ENCODE measurements around the gene SLC18A2. TPM values are rescaled to one million over a fixed set of nuclear protein-coding genes. Genes with fewer than 3 reads are reported as not detected.
"Not testable (repeated sequence)": the region's sequence is repeated elsewhere in the genome, so short reads cannot be mapped to it uniquely, and the experiment has no call there.

SLC18A2 gene
- total and polyA plus RNA-seq, 8 donors = 0.39 to 25.5 (median 1.9) TPM

DNA sequence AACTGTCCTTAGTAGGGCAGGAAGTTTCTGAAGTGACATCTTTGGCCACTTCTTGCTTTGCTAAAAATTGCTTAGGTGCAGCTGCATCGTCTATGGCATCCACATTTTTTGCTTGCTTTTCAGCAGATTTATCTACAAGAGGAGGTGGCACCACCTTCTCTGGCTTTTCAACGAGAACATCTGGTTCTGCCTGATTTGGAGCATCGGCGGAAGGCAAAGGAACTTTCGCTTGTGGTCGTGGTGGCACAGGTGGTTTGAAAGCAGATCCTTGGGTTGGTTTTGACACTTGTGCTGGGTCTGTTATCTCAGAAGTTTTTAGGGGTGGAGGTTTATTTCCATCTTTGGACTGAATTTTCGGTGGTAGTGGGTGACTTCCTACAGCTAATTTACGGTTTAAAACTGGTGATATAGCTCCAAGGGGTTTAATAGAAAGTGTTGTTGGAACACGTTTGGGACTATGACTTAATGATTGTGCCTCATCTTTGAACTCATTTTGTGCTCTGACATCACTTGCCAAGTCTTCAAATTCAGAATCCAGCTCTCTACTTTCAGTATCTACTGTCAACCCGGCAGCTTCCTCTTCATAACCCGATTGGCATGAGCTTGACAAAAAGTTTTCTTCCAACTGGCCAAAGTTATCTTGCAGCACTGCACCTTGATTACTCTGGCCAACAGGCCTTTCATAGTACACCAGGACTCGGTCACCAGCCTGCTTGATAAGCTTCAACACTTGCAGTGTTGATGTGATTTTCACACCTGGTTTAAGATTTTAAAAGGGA is 44.0 kb downstream of the SLC18A2 start:
- ATAC-seq = no peak
- intact Hi-C loops (cut with DNase I) = no loop called here
- DNase-seq = no peak
- Histone ChIP-seq H3K36me3 (peaks cover 0 to 32% (median 0%) of the 10 kb centered on the region in 3 donors), H3K27ac (no peak overlapping the region), H3K27me3 (no peaks in the 10 kb centered on the region), H3K9me3 (no peaks in the 10 kb centered on the region), H3K4me3 (no peak overlapping the region), H3K4me1 (no peaks in the 10 kb centered on the region)
- 82 to 84% methylated on average over 12 of the region's 12 CpGs for WGBS, 2 donors
- FAIRE-seq = no peak
- TF ChIP-seq, protein P1, sequence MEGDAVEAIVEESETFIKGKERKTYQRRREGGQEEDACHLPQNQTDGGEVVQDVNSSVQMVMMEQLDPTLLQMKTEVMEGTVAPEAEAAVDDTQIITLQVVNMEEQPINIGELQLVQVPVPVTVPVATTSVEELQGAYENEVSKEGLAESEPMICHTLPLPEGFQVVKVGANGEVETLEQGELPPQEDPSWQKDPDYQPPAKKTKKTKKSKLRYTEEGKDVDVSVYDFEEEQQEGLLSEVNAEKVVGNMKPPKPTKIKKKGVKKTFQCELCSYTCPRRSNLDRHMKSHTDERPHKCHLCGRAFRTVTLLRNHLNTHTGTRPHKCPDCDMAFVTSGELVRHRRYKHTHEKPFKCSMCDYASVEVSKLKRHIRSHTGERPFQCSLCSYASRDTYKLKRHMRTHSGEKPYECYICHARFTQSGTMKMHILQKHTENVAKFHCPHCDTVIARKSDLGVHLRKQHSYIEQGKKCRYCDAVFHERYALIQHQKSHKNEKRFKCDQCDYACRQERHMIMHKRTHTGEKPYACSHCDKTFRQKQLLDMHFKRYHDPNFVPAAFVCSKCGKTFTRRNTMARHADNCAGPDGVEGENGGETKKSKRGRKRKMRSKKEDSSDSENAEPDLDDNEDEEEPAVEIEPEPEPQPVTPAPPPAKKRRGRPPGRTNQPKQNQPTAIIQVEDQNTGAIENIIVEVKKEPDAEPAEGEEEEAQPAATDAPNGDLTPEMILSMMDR (IDR thresholded peaks at IDR 0.05) = no peak

- H3K27me3 ChIP-seq; DNase-seq; ATAC-seq; H3K27ac ChIP-seq; FAIRE-seq; H3K4me1 ChIP-seq; H3K36me3 ChIP-seq; intact Hi-C loops (cut with DNase I); H3K4me3 ChIP-seq; H3K9me3 ChIP-seq: not testable (repeated sequence)
- WGBS, 2 donors = 98 to 99% methylated on average over 10 of the region's 10 CpGs
Observed at GRCh38 chr10:117290872-117291271, 50.0 kb downstream of the SLC18A2 start.

- H3K27ac ChIP-seq = no peak overlapping the region
- 96 to 97% methylated on average over 1 of the region's 1 CpG for WGBS, 2 donors
- FAIRE-seq (no peak), ATAC-seq (no peak), DNase-seq (no peak)
- H3K4me1 ChIP-seq = peaks cover 0 to 9% (median 7%) of the 10 kb centered on the region in 3 donors
- no peaks in the 10 kb centered on the region for H3K9me3 ChIP-seq
- H3K36me3 ChIP-seq = no peaks in the 10 kb centered on the region
- TF ChIP-seq, protein P1 (IDR thresholded peaks at IDR 0.05) = no peak
- no peak overlapping the region for H3K4me3 ChIP-seq
- intact Hi-C loops (cut with DNase I) = no loop called here
- H3K27me3 ChIP-seq = no peaks in the 10 kb centered on the region
Observed at GRCh38 chr10:117294039-117294645, 53.2 kb downstream of the SLC18A2 start.

DNA sequence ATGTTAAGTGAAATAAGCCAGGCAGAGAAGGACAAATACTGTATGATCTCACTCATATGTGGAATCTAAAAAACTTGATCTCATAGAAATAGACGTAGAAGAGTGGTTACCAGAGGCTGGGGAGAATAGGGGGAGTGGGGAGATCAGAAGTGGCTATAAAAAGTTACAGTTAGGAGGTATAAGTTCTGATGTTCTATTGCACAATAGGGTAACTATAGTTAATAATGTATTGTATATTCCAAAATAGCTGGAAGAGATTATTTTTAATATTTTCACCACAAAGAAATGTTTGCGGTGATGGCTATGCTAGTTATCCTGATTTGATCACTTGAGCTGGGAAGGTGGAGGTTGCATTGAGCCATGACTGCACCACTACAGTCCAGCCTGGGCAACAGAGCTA is 53.8 kb downstream of the SLC18A2 start:
- Histone ChIP-seq H3K4me1 (peaks cover 0 to 9% (median 7%) of the 10 kb centered on the region in 3 donors), H3K27ac (no peak overlapping the region), H3K27me3 (no peaks in the 10 kb centered on the region), H3K4me3 (no peak overlapping the region), H3K9me3 (no peaks in the 10 kb centered on the region), H3K36me3 (no peaks in the 10 kb centered on the region)
- no peak for ATAC-seq
- TF ChIP-seq, protein P1 (IDR thresholded peaks at IDR 0.05) = no peak
- FAIRE-seq = no peak
- 98 to 100% methylated on average over 2 of the region's 2 CpGs for WGBS, 2 donors
- no peak for DNase-seq
- intact Hi-C loops (cut with DNase I) = no loop called here

GRCh38 chr10:117298219-117298618 is 57.3 kb downstream of the SLC18A2 start:
- no peaks in the 10 kb centered on the region for H3K27me3 ChIP-seq
- DNase-seq = no peak
- H3K36me3 ChIP-seq = no peaks in the 10 kb centered on the region
- TF ChIP-seq, protein P1 (IDR thresholded peaks at IDR 0.05) = no peak
- H3K4me3 ChIP-seq = no peak overlapping the region
- 67 to 73% methylated on average over 1 of the region's 1 CpG for whole genome bisulfite sequencing, 2 donors
- no peak for ATAC-seq
- H3K4me1 ChIP-seq = no peaks in the 10 kb centered on the region
- intact Hi-C loops (cut with DNase I) = no loop called here
- H3K27ac ChIP-seq = no peak overlapping the region
- no peaks in the 10 kb centered on the region for H3K9me3 ChIP-seq
- no peak for FAIRE-seq

All from pancreas (tissue), 10 donors.